C4-2B (cell line): ENCODE results near the gene AHR.

Source experiments
- H3K27ac ChIP-seq: fragments of 450-650 bp; 2 replicates; pipeline ENCODE4 v1.5.1; 2017
- CTCF ChIP-seq: fragments of 450-650 bp; conservative IDR thresholded peaks from 2 replicates; pipeline ENCODE4 v1.5.1; 2017; ENCODE audit warnings: mild to moderate bottlenecking
- ZFX ChIP-seq: fragments of 450-650 bp; IDR thresholded peaks from 2 replicates; pipeline ENCODE4 v1.6.1; 2017

The AHR gene

GRCh38 chr7:17357952-17358351, 59.5 kb downstream of the AHR start:
- no peak for TF ChIP-seq CTCF
- no peak overlapping the region for H3K27ac ChIP-seq

GRCh38 chr7:17359610-17360009, 61.2 kb downstream of the AHR start:
- TF ChIP-seq CTCF (no peak), ZFX (no peak)
- H3K27ac ChIP-seq, result no peak overlapping the region

- no peak for TF ChIP-seq CTCF
- no peak for TF ChIP-seq ZFX
- no peak overlapping the region for H3K27ac ChIP-seq
Observed at GRCh38 chr7:17362439-17363105, 64.1 kb downstream of the AHR start.

GRCh38 chr7:17364671-17365070, 66.2 kb downstream of the AHR start:
- TF ChIP-seq ZFX, result no peak
- no peak for TF ChIP-seq CTCF
- no peak overlapping the region for H3K27ac ChIP-seq

- no peak for TF ChIP-seq CTCF
- TF ChIP-seq ZFX, result no peak
- H3K27ac ChIP-seq, result no peak overlapping the region
Observed at GRCh38 chr7:17365775-17366174, 67.3 kb downstream of the AHR start.

GRCh38 chr7:17367502-17367901, 69.0 kb downstream of the AHR start:
- no peak for TF ChIP-seq ZFX
- TF ChIP-seq CTCF, result no peak

GRCh38 chr7:17368856-17369524, 70.5 kb downstream of the AHR start:
- TF ChIP-seq CTCF, result no peak

More at GRCh38 chr7:17367502-17367901, 69.0 kb downstream of the AHR start:
- no peak overlapping the region for H3K27ac ChIP-seq

More at GRCh38 chr7:17368856-17369524, 70.5 kb downstream of the AHR start:
- H3K27ac ChIP-seq, result no peak overlapping the region
